NCI-H510A (cell line): ENCODE results near the gene KASH5.
"Not testable (repeated sequence)": the region's sequence is repeated elsewhere in the genome, so short reads cannot be mapped to it uniquely, and the experiment has no call there.

Experiments
- DNase-seq: peaks from one replicate; lab custom pipeline; 2025; lab: John Stamatoyannopoulos, UW

The KASH5 gene

GRCh38 chr19:49455773-49456172 is 67.7 kb downstream of the KASH5 start:
- no peak for DNase-seq

GRCh38 chr19:49456326-49456725 is 68.3 kb downstream of the KASH5 start:
- no peak for DNase-seq

- no peak for DNase-seq
These were observed 70.5 kb downstream of the KASH5 start for GRCh38 chr19:49458567-49458903.

- DNase-seq: no peak
These were observed 71.3 kb downstream of the KASH5 start for GRCh38 chr19:49459388-49459787.

- not testable (repeated sequence) for DNase-seq
These were observed 73.1 kb downstream of the KASH5 start for GRCh38 chr19:49461130-49461529.

- DNase-seq: no peak
These were observed 73.6 kb downstream of the KASH5 start for GRCh38 chr19:49461656-49462055.

- no peak for DNase-seq
These were observed 74.4 kb downstream of the KASH5 start for GRCh38 chr19:49462492-49462891.

GRCh38 chr19:49463960-49464740 is 76.1 kb downstream of the KASH5 start:
- no peak for DNase-seq

- no peak for DNase-seq
These were observed 77.3 kb downstream of the KASH5 start for GRCh38 chr19:49465371-49465770.
